NB4 (cell line): Measurements from ENCODE around the gene DAD1.
A peak's percentile ranks its signal among the peaks of the same experiment; 100 is the strongest.

ENCODE experiments used
- DNase-seq: peaks from one replicate; pipeline ENCODE4 v3.0.0; 2010; ENCODE audit warnings: low read depth
- H3K4me3 ChIP-seq: one replicate; pipeline ENCODE4 v1.5.1; 2011; ENCODE audit warnings: mild to moderate bottlenecking, low read depth, low read length, moderate library complexity
- CTCF ChIP-seq: IDR thresholded peaks from one replicate; pipeline ENCODE4 v1.5.1; 2012; ENCODE audit warnings: low read depth, low read length
- MAX ChIP-seq: IDR thresholded peaks from 2 replicates; pipeline ENCODE4 v1.6.1; 2011; ENCODE audit warnings: low read depth, low read length
- MYC ChIP-seq: IDR thresholded peaks from 2 replicates; pipeline ENCODE4 v1.6.1; 2011; ENCODE audit warnings: low read depth, low read length
- POLR2A ChIP-seq: IDR thresholded peaks from 2 replicates; pipeline ENCODE4 v1.6.1; 2011; ENCODE audit warnings: mild to moderate bottlenecking; ENCODE audit not compliant: insufficient read length; ENCODE audit errors: extremely low read depth

Gene DAD1

GRCh38 chr14:22598099-22598895 is 9.3 kb upstream of the DAD1 start, which contains the start of gene ABHD4:
ABHD4 (plus strand) TSS chr14:22598300; CDS start chr14:22598307, 7 bp downstream.
- no peak for TF ChIP-seq MYC
- TF ChIP-seq POLR2A: no peak
- no peak for TF ChIP-seq CTCF
- TF ChIP-seq MAX: no peak
- peak; percentile 47 for DNase-seq

GRCh38 chr14:22597771-22598098 is 8.7 kb upstream of the DAD1 start:
- H3K4me3 ChIP-seq: peak overlapping the region; percentile 59
- DNase-seq: no peak
- no peak for TF ChIP-seq POLR2A
- no peak for TF ChIP-seq MAX
- no peak for TF ChIP-seq CTCF
- TF ChIP-seq MYC: no peak

More at GRCh38 chr14:22598099-22598895, 9.3 kb upstream of the DAD1 start, which contains the start of gene ABHD4:
- peak within 1 kb of the TSS; percentile 59 for H3K4me3 ChIP-seq

GRCh38 chr14:22597265-22597664 is 8.2 kb upstream of the DAD1 start:
- no peak for DNase-seq
- no peak overlapping the region for H3K4me3 ChIP-seq
- no peak for TF ChIP-seq MAX
- no peak for TF ChIP-seq POLR2A
- no peak for TF ChIP-seq CTCF

- H3K4me3 ChIP-seq: no peak overlapping the region
- DNase-seq: no peak
- TF ChIP-seq MAX: no peak
- TF ChIP-seq MYC: no peak
Measured at GRCh38 chr14:22596354-22596879, 7.4 kb upstream of the DAD1 start.

- DNase-seq: no peak
- H3K4me3 ChIP-seq: no peak overlapping the region
- TF ChIP-seq CTCF (no peak), POLR2A (no peak), MYC (no peak), MAX (no peak)
Measured at GRCh38 chr14:22594156-22594716, 5.2 kb upstream of the DAD1 start.

- no peak overlapping the region for H3K4me3 ChIP-seq
- TF ChIP-seq CTCF (no peak), MAX (no peak)
- no peak for DNase-seq
Measured at GRCh38 chr14:22593601-22594000, 4.6 kb upstream of the DAD1 start.
